ENCODE data around the gene PTGES3L.

DNA sequence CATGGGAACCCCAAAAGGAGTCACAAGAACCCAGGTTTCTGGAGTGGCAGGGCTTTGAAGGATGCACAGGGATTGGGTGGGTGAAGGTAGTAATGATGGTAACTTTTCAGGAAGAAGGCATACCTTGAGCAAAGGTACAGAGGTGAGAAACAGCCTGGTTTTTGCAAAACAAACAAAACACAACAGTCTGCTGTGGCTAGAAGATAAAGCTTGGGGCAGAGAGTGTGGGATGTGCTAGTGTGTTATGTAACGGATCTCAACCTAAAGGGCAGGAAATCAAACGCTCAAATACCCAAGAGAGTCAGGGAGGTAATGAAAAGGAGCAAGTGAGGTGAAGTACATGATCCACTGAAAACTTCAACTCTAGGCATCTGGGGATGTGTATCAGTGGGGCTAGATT is 4.6 kb downstream of the PTGES3L start:
- no peak for TF ChIP-seq JUND (IDR thresholded peaks at IDR 0.05)
- TF ChIP-seq RAD21 (IDR thresholded peaks at IDR 0.05; ENCODE audit: low read depth): no peak
- TF ChIP-seq, protein P1, sequence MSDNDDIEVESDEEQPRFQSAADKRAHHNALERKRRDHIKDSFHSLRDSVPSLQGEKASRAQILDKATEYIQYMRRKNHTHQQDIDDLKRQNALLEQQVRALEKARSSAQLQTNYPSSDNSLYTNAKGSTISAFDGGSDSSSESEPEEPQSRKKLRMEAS (IDR thresholded peaks at IDR 0.05): no peak
- TF ChIP-seq EZH2 (IDR thresholded peaks at IDR 0.05): no peak
- TF ChIP-seq, protein P2, sequence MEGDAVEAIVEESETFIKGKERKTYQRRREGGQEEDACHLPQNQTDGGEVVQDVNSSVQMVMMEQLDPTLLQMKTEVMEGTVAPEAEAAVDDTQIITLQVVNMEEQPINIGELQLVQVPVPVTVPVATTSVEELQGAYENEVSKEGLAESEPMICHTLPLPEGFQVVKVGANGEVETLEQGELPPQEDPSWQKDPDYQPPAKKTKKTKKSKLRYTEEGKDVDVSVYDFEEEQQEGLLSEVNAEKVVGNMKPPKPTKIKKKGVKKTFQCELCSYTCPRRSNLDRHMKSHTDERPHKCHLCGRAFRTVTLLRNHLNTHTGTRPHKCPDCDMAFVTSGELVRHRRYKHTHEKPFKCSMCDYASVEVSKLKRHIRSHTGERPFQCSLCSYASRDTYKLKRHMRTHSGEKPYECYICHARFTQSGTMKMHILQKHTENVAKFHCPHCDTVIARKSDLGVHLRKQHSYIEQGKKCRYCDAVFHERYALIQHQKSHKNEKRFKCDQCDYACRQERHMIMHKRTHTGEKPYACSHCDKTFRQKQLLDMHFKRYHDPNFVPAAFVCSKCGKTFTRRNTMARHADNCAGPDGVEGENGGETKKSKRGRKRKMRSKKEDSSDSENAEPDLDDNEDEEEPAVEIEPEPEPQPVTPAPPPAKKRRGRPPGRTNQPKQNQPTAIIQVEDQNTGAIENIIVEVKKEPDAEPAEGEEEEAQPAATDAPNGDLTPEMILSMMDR (IDR thresholded peaks at IDR 0.05 in 2 of 3, conservative IDR thresholded peaks at IDR 0.05 in 1 of 3; ENCODE audit: borderline replicate concordance in 1 of 3, insufficient read depth in 1 of 3, low read depth in 2 of 3, low read length in 2 of 3): no peak
- no peak for TF ChIP-seq POLR2A (IDR thresholded peaks at IDR 0.05; ENCODE audit: borderline replicate concordance, extremely low read depth, insufficient read depth, insufficient read length)
- no peak for TF ChIP-seq POLR2AphosphoS5 (IDR thresholded peaks at IDR 0.05; ENCODE audit: low read depth, low read length)
- TF ChIP-seq ELF1 (IDR thresholded peaks at IDR 0.05; ENCODE audit: borderline replicate concordance, low read depth): no peak
- TF ChIP-seq SRF (IDR thresholded peaks at IDR 0.05; ENCODE audit: low read depth): no peak
- TF ChIP-seq, protein P3, sequence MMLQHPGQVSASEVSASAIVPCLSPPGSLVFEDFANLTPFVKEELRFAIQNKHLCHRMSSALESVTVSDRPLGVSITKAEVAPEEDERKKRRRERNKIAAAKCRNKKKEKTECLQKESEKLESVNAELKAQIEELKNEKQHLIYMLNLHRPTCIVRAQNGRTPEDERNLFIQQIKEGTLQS (IDR thresholded peaks at IDR 0.05): no peak
- TF ChIP-seq TCF7L2 (IDR thresholded peaks at IDR 0.05; ENCODE audit: borderline replicate concordance, extremely low read depth, insufficient read depth, insufficient read length): no peak
- no peak for TF ChIP-seq EZH2phosphoT487 (IDR thresholded peaks at IDR 0.05; ENCODE audit: borderline replicate concordance)

Measured in HCT116 (cell line).